OCI-LY1 (cell line): Measurements from ENCODE around the gene SNRNP27.

Experiments used
- EZH2 ChIP-seq: fragments of 200-600 bp; sonication (generic), shearing (Covaris generic); IDR thresholded peaks from 2 replicates; pipeline ENCODE4 v1.8.0; 2017; ENCODE audit warnings: borderline replicate concordance, mixed run types, mild to moderate bottlenecking, antibody characterized with exemption, low read length, moderate library complexity, mixed read lengths
- TF ChIP-seq, protein P1 (sequence below): fragments of 200-600 bp; sonication (generic), shearing (Covaris generic); IDR thresholded peaks from 2 replicates; pipeline ENCODE4 v1.5.1; 2017; ENCODE audit warnings: mild to moderate bottlenecking, antibody characterized with exemption, low read length, moderate library complexity, mixed read lengths

DNA sequence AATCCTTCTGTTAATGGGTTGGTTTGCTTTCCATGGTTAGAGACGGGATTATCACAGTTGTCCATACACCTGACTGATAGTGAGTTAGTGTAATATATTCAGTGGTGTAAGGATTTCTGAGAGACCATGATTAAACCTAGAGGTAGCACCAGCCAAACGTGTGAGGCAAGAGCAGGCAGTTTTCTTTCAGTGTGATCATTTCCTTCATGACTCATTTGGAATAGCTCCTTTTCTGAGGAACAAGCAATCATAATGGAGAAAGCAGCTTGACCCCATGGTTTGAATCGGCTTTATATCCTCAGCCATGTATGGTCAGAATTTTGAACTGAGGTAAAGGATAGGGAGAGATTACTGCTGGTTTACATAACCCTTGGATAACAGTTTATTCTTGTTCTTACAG is 24.1 kb downstream of the SNRNP27 start:
- TF ChIP-seq, protein P1, sequence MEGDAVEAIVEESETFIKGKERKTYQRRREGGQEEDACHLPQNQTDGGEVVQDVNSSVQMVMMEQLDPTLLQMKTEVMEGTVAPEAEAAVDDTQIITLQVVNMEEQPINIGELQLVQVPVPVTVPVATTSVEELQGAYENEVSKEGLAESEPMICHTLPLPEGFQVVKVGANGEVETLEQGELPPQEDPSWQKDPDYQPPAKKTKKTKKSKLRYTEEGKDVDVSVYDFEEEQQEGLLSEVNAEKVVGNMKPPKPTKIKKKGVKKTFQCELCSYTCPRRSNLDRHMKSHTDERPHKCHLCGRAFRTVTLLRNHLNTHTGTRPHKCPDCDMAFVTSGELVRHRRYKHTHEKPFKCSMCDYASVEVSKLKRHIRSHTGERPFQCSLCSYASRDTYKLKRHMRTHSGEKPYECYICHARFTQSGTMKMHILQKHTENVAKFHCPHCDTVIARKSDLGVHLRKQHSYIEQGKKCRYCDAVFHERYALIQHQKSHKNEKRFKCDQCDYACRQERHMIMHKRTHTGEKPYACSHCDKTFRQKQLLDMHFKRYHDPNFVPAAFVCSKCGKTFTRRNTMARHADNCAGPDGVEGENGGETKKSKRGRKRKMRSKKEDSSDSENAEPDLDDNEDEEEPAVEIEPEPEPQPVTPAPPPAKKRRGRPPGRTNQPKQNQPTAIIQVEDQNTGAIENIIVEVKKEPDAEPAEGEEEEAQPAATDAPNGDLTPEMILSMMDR, result no peak
- no peak for TF ChIP-seq EZH2
